NCI-H2107 (cell line): ENCODE measurements around the gene ASB18.

Experiments used
- DNase-seq: peaks from one replicate; lab custom pipeline; 2025; lab: John Stamatoyannopoulos, UW

Gene ASB18

DNA sequence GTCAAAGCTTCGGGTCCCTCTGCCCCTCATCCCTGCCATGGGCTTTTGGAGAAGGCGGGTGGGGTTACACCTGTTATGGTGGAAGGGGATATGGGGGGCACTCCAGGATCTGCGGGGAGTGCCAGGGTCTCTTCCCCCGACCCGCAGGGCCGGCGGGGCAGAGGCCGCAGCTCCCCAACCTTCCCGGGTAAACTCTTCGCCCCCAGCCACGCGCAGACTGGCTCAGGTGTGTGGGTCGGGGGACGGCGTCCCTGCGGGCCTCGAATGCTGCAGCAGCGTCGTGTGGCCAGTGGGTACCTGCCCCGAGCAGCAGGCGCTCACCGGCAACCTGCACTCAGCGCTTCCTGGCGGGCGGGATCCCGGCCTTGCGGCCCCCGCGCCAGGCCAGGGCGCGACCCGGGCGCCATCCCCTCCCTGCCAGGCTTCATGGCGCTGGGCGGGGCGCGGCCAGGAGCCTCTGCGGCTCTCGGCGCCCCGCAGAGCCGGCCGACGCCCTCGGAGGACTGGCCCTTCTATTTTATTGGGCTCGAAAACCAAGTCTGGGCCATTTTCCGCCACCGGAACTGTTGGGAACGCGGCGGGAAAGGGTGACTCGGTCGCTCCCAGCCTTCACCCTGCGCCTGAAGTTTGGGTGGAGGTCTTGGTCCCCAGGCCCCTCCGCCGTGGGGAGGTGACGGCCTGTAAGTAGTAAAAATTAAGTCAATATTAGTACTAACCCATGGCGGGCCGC, 100.6 kb downstream of the ASB18 start:
- no peak for DNase-seq

DNA sequence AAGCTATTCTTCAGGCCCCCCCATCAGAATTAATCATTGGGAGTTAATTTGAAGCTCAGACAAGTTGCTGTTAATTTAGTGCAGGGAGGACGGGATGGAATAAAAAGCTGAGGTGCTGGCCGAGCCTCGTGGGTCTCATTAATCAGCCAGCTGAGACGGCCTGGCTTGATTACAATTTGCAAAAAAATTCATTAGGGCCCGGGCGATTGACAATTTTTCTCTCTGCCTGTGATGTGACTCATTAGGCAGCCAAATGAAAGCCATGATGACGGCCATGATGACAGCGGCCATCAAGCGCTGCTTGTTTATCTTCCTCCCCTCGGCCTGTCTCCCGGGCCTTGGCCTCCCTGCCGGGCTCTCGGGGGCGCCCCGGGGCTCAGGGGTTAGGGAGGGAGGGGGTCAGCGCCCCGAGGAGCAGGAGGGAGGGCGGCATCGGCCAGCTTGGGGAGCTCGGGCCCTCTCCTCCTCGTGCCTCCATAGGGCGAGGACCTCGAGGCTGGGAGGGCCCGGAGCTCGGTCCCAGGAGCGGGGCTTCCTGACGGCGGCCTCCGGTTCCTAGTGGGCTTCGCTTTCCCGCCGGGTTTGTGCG, 101.2 kb downstream of the ASB18 start:
- no peak for DNase-seq

- no peak for DNase-seq
Measured at GRCh38 chr2:236162031-236162845, 102.0 kb downstream of the ASB18 start.

GRCh38 chr2:236161531-236161930, 102.7 kb downstream of the ASB18 start:
- no peak for DNase-seq

DNA sequence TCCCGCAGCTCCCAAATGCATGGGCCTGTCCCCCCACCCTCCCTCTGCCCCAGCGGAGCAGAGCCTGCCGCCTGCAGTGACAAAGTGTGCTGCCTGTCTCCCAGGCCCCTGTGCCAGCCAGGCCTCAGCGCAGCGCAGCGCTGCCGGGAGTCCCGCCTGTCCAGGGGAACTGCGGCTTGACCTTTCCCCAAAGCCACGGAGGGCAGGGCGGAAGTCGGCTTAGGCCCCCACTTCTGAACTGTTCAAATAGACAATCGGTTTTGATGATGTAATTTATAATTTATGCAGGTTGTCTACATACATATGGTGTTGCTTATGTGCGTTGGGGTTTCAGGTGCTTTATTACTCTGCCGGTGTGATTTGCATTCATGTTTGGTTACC, 103.1 kb downstream of the ASB18 start:
- DNase-seq: no peak

DNA sequence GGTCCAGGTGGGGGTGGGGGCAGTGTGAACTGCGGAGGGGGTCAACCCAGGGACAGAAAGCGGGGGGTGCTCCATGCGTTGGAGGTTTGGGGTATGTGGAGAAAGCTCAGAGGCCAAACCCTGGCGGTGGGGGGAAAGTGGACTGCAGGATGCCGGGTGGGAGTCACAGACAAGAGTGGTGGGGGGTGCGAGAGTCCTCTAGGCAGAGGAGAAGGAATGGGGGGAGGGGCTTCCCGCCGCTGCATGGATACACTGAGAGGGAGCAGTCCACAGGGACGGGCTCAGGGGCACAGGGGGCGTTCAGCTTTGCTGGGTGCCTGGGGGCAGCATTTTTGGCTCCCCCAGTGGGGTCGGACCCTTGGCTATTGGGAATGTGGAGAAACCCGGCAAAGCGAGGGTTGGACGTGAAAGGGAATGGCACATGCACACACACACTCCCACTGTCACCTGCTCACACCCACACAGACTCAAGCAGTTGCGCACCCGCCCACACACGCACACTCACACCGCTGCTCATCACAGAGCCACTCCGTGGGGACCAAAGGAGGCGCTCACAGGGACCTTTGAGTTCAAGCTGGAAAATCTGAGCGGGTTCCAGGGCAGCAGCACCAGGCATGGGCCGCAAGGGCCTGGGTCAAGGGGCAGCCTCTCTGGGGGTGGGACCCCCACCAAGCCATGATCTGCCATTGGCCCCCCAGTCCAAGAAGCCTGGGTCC, 103.7 kb downstream of the ASB18 start:
- no peak for DNase-seq

GRCh38 chr2:236159778-236160170, 104.4 kb downstream of the ASB18 start:
- DNase-seq: no peak

- no peak for DNase-seq
Measured at GRCh38 chr2:236158969-236159777, 105.0 kb downstream of the ASB18 start.

DNA sequence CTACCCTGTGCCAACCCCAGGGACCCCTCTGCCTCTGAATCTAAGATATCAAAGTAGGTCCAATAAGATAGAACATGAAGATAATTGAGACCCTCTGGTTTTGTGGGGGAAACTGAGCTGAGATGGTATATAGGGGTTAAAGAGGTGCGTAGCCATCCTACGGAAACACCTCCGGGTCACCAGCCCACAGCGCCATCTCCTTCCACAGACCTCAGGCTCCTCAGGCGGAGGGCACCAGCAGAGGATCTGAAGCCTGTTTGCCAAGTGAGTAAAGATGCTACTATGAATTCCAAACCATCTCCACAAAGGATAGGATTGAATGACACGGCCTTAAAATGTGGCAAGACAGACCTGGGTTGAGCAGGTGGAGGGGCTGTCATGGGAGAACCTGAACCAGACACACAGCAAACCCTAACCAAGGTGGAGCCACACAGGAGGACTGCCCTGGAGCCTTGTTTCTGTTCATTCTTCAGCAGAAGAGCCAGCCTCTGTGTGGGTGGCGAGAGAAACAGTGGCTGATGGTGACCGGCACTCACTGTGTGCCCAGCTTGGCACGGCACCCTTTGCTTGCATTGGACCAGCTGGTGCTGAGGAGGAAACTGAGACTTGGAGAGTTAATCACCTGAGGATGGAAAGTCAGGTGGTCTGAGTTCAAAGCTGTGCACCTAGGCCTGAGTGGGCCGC, 106.2 kb downstream of the ASB18 start:
- no peak for DNase-seq

DNA sequence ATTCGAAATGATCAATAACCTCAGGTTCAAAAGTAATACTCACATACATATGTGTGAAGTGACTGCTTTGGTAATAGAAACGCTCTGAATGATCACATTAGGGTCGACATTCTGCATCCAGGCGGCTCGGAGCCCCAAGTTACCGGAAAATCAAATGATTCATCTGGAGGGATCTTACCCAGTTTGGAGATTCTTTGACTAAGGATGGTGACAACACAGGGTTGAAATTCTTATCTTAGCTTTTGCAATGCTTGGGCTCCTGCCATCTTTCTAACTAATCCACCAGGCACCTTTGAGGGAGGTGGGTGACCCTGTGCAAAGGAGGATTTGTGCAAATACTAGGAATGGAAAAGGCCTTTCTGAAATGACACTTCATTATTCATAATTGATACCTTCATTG, 106.8 kb downstream of the ASB18 start:
- no peak for DNase-seq

DNA sequence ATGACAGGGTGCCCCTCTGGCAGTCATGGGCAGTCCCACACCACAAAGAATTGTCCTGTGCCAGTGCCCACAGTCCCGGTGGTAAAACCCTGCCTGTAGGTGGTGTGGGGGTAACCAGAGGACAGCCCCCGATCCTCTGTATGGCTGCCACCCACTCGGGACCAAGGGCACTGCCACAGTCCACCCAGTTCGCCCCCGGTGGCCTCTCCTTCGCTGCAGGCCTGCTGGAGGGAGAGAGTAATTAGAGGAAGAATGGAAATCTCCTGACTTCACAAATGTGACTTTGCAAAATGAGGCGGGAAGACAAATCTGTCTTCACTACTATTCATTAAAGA, 107.4 kb downstream of the ASB18 start:
- DNase-seq: no peak

- no peak for DNase-seq
Measured at GRCh38 chr2:236156095-236156859, 107.9 kb downstream of the ASB18 start.

- DNase-seq: no peak
Measured at GRCh38 chr2:236155406-236155805, 108.8 kb downstream of the ASB18 start.

DNA sequence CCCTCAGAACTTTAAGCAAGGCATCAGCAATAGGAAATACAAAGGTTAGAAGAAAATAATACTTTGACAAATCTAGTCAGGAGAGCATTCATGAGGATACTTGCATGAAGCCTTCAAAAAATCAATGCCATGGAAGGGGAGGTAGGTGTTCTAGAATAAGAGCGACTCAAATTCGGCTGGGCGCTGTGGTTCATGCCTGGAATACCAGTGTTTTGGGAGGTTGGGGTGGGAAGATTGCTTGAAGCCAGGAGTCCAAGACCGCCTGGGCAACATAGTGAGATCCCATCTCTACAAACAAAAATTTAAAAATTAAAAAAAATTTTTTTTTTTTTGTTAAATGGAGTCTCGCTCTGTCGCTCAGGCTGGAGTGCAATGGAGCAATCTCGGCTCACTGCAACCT, 117.8 kb downstream of the ASB18 start:
- no peak for DNase-seq

DNA sequence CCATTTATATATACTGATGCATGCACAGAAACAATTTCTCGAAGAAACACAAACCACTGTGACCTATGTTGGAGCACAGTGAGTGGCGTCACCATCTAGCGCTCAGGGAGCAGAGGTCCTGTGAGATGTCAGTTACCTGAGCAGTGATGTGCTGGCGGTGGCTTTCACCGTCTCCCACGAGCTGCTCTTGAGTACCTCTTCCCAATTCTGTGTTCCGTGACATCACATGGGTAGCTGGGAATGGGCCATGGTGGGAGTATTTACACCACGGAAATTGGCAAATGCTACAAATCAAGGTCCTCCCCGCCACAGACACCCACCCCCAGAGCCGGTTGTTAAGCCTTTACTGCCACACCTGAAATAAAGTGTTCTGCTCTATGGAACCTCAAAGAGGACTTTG, 120.4 kb downstream of the ASB18 start:
- no peak for DNase-seq
